Endothelial cell of umbilical vein (primary cell): ENCODE measurements around the gene GFOD1. TPM values are rescaled to one million over a fixed set of nuclear protein-coding genes. Genes with fewer than 3 reads are reported as not detected.
"Not testable (repeated sequence)": the region's sequence is repeated elsewhere in the genome, so short reads cannot be mapped to it uniquely, and the experiment has no call there.

Experiments
- BruUV-seq: library from RNA; stranded (reverse); fragments of 400-500 nt; replicated peaks from 2 replicates; lab custom pipeline; 2021; lab: Mats Ljungman, UMichigan
- CTCF ChIA-PET: fragments of 300-600, 350-600 bp; sonication (Branson Sonifier 250); formaldehyde crosslinking; loops from one replicate; lab custom pipeline; 2021; ENCODE audit warnings: antibody characterized with exemption, inconsistent platforms; lab: Charles Lee
- POLR2A ChIA-PET: fragments of 300-600, 350-600 bp; sonication (Branson Sonifier 250); formaldehyde crosslinking; loops from one replicate; lab custom pipeline; 2021; ENCODE audit warnings: antibody characterized with exemption, inconsistent platforms; lab: Charles Lee
- DNase-seq: peaks from one replicate; pipeline ENCODE4 v3.0.0-alpha.2; 2011; ENCODE audit warnings: low read depth, low spot score
- FAIRE-seq: peaks from 2 replicates; lab custom pipeline; 2011; peaks lifted over from hg19 to GRCh38; lab: Jason Lieb, UNC
- H2AFZ ChIP-seq: 2 replicates; pipeline ENCODE4 v1.6.0; 2012; ENCODE audit warnings: low read depth, low read length, control low read depth, inconsistent platforms
- H3K27ac ChIP-seq: 2 replicates; pipeline ENCODE4 v1.5.1; 2011; ENCODE audit warnings: low read depth, mild to moderate bottlenecking, control low read depth, low read length, moderate library complexity; ENCODE audit not compliant: insufficient read depth
- H3K27me3 ChIP-seq, 2 experiments: 2 replicates each; pipeline versions ENCODE4 v1.6.0 to v1.6.1; 2011; ENCODE audit warnings: low read length in 2 of 2, mixed read lengths in 1 of 2; ENCODE audit not compliant: control insufficient read depth in 2 of 2, insufficient read depth in 2 of 2
- H3K36me3 ChIP-seq, 2 experiments: 2 replicates in 1 of 2; 3 replicates in 1 of 2; pipeline ENCODE4 v1.5.1; 2011; ENCODE audit warnings: low read length in 2 of 2, mild to moderate bottlenecking in 1 of 2, moderate library complexity in 1 of 2; ENCODE audit not compliant: control insufficient read depth in 2 of 2, insufficient read depth in 2 of 2; ENCODE audit errors: extremely low read depth in 1 of 2
- H3K4me1 ChIP-seq: 3 replicates; pipeline ENCODE4 v1.5.1; 2011; ENCODE audit warnings: mild to moderate bottlenecking, low read length; ENCODE audit not compliant: control insufficient read depth, insufficient read depth; ENCODE audit errors: extremely low read depth
- H3K4me2 ChIP-seq: 2 replicates; pipeline ENCODE4 v1.6.1; 2011; ENCODE audit warnings: low read length, control low read depth, mixed read lengths; ENCODE audit not compliant: insufficient read depth
- H3K4me3 ChIP-seq, 3 experiments: fragments of 200-600 bp in 1 of 3; sonication (generic), shearing (Covaris generic) in 1 of 3; replicated peaks in 1 of 3; 2 replicates each; pipeline ENCODE4 v1.5.1; 2011 to 2016; ENCODE audit warnings: control low read depth in 3 of 3, low read length in 3 of 3, mild to moderate bottlenecking in 2 of 3, inconsistent platforms in 1 of 3, low read depth in 1 of 3, moderate library complexity in 1 of 3; ENCODE audit not compliant: insufficient read depth in 1 of 3
- H3K79me2 ChIP-seq: 2 replicates; pipeline ENCODE4 v1.6.0; 2012; ENCODE audit warnings: low read length, inconsistent platforms; ENCODE audit not compliant: control insufficient read depth, insufficient read depth
- H3K9ac ChIP-seq: replicated peaks from 2 replicates; pipeline ENCODE3; 2011; ENCODE audit warnings: low read length, control low read depth; ENCODE audit not compliant: insufficient read depth; ENCODE audit errors: extremely low read depth
- H3K9me1 ChIP-seq: replicated peaks from 3 replicates; pipeline ENCODE4 v1.6.0; 2011; ENCODE audit warnings: mild to moderate bottlenecking, low read length; ENCODE audit not compliant: control insufficient read depth, insufficient read depth; ENCODE audit errors: extremely low read depth
- H3K9me3 ChIP-seq: replicated peaks from 2 replicates; pipeline ENCODE4 v1.5.1; 2012; ENCODE audit warnings: low read length, inconsistent platforms; ENCODE audit not compliant: control insufficient read depth, insufficient read depth
- H4K20me1 ChIP-seq: replicated peaks from 2 replicates; pipeline ENCODE3; 2011; ENCODE audit warnings: mild to moderate bottlenecking, low read length; ENCODE audit not compliant: control insufficient read depth, insufficient read depth; ENCODE audit errors: extremely low read depth
- EZH2 ChIP-seq: IDR thresholded peaks from 2 replicates; pipeline ENCODE4 v1.6.1; 2012; ENCODE audit warnings: borderline replicate concordance, low read depth, mild to moderate bottlenecking, moderate library complexity, low read length, inconsistent platforms; ENCODE audit not compliant: severe bottlenecking
- dilution Hi-C: fragments of 300-500 bp; cut with MboI; formaldehyde crosslinking; loops from one replicate; pipeline ENCODE4 v1.15.0; 2019; ENCODE audit warnings: low sequenced_read_pairs; ENCODE audit not compliant: extremely low pct_ligation_motif_present
- intact Hi-C: fragments of 100-400 bp; cut with micrococcal nuclease; formaldehyde crosslinking; loops from one replicate; pipeline ENCODE4 v1.10.0; 2022
- polyA plus RNA-seq, 4 experiments: library from polyadenylated mRNA; depleted of rRNA in 3 of 4; stranded (reverse) in 3 of 4; unstranded in 1 of 4; fragments of >200 nt; gene quantifications; 2 replicates each; pipeline versions ENCODE4 v1.2.1 to v1.2.3, GENCODE V29; 2011 to 2012; ENCODE audit warnings: missing spikeins in 1 of 4
- total RNA-seq: library from RNA; stranded (reverse); gene quantifications from 2 replicates; pipeline ENCODE4 v1.2.3, GENCODE V29; 2021

Gene GFOD1
- total and polyA plus RNA-seq, 2 donors (not counting 3 experiments of a cell fraction or from before 2014, with no cell fraction given): 12.1 to 24.1 TPM

DNA sequence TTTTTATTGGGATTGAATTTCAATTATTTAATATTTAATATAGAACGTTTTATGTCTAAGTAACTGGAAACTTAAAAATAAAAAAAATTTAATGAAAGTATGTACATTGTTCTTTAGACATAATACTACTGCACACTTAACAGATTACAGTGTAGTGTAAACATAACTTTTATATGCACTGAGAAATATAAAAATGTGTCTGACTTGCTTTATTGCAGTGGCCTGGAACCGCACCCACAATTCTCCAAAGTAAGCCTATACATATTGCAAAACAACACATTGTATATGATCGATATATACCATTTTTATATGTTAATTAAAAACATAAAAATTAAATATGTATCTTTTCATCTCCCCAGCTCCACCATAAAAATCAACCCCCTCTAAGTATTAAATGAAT, 42.8 kb downstream of the GFOD1 start:
- Histone ChIP-seq H3K4me1 (peaks cover 24% of the 10 kb centered on the region), H3K79me2 (no peaks in the 10 kb centered on the region), H3K27me3 (no peaks in the 10 kb centered on the region), H3K9me3 (no peaks in the 10 kb centered on the region), H3K9ac (no peak overlapping the region), H3K4me3 (no peak overlapping the region), H3K9me1 (no peaks in the 10 kb centered on the region), H4K20me1 (no peaks in the 10 kb centered on the region), H3K4me2 (peak overlapping the region; percentile 1), H3K27ac (no peak overlapping the region), H3K36me3 (no peaks in the 10 kb centered on the region), H2AFZ (no peak overlapping the region)
- ChIA-PET CTCF (interaction anchor here (1.9 kb wide), 1 partner anchor 130 kb away, joined by 4 read pairs; the partner anchor contains the start of gene SIRT5), POLR2A (no interaction called here)
- intact Hi-C loops: loop anchor here (2.0 to 5.0 kb wide), 2 partner anchors 50 to 93 kb away; no protein-coding TSS in a partner anchor
- no TSS peak for BruUV-seq
- DNase-seq (no peak), FAIRE-seq (no peak)
- TF ChIP-seq EZH2: no peak
- dilution Hi-C loops: no loop called here

DNA sequence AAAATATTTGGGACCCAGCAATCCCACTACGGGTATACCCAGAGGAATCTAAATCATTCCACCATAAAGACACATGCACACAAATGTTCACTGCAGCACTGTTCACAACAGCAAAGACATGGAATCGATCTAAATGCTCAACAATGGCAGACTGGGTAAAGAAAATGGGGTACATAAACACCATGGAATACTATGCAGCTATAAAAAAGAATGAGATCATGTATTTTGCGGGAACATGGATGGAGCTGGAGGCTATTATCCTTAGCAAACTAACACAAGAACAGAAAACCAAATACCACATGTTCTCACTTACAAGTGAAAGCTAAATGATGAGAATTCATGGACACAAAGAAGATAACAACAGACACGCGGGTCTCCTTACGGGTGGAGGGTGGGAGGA, 43.4 kb downstream of the GFOD1 start:
- DNase-seq, POLR2A ChIA-PET, H2AFZ ChIP-seq, H3K36me3 ChIP-seq, dilution Hi-C loops, H3K9me1 ChIP-seq, H3K27ac ChIP-seq, BruUV-seq, H3K4me2 ChIP-seq, H3K4me3 ChIP-seq, H3K9ac ChIP-seq, H3K79me2 ChIP-seq, FAIRE-seq, H3K9me3 ChIP-seq, H3K27me3 ChIP-seq, H4K20me1 ChIP-seq: not testable (repeated sequence)
- intact Hi-C loops: loop anchor here (2.0 kb wide), 1 partner anchor 49 kb away; no protein-coding TSS in a partner anchor
- H3K4me1 ChIP-seq: peaks cover 20% of the 10 kb centered on the region
- CTCF ChIA-PET: interaction anchor here (1.9 kb wide), 1 partner anchor 131 kb away, joined by 4 read pairs; the partner anchor contains the start of gene SIRT5
